ENCODE measurements around the gene SLC35G3. TPM values are rescaled to one million over a fixed set of nuclear protein-coding genes. Genes with fewer than 3 reads are reported as not detected.

Gene SLC35G3
- total and polyA plus RNA-seq, 2 of the 4 experiments (the other 2 are of a cell fraction), result not detected

DNA sequence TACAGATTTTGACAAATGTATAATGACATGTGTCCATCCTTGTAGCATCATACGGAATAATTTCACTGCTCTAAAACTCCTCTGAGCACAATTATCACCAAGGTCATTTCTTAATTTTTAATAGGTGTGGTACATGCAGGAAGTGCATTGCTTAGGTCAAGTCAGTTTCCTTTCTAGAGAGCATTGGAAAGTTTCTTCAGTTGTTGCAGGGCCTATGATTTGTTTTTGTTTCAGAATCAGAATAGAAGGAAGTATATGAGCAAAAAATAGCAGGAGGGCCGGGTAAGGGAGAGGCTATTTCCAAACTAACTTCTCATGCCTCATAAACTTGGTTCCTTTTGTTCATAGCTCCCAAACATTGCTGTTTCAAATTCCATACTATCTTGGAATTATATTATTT is 24.7 kb upstream of the SLC35G3 start:
- H2BK15ac ChIP-seq (ENCODE audit: low read depth, low read length), result no peak overlapping the region
- dilution Hi-C loops (cut with HindIII; ENCODE audit: low sequenced_read_pairs, unreplicated experiment) (no loop called here), in situ Hi-C loops (cut with MboI; ENCODE audit: low sequenced_read_pairs) (no loop called here), intact Hi-C loops (cut with micrococcal nuclease) (no loop called here)
- no peak overlapping the region for H2BK120ac ChIP-seq (ENCODE audit: low read depth, low read length)
- H3K9me3 ChIP-seq (ENCODE audit: control insufficient read depth, insufficient read depth, low read length), result peaks cover 3% of the 10 kb centered on the region; the same call in 1 of the 2 replicates
- H4K91ac ChIP-seq (ENCODE audit: insufficient read depth, low read depth, low read length), result no peak overlapping the region
- H3K23ac ChIP-seq (ENCODE audit: low read depth, low read length), result no peak overlapping the region
- H3K18ac ChIP-seq (ENCODE audit: low read depth, low read length), result no peak overlapping the region
- H3K4me2 ChIP-seq (ENCODE audit: low read depth, low read length), result no peak overlapping the region
- H4K20me1 ChIP-seq (ENCODE audit: insufficient read depth, low read length), result no peaks in the 10 kb centered on the region
- no peak overlapping the region for H2AK5ac ChIP-seq (ENCODE audit: low read depth, low read length)
- H3K56ac ChIP-seq (ENCODE audit: extremely low read depth, insufficient read depth, low read length), result no peak overlapping the region
- no peak overlapping the region for H2BK20ac ChIP-seq (ENCODE audit: low read depth, low read length)
- no peak overlapping the region for H2AK9ac ChIP-seq (replicated peaks; ENCODE audit: low read depth, low read length, poor library complexity)
- peaks cover 7% of the 10 kb centered on the region for H3K27me3 ChIP-seq (ENCODE audit: control insufficient read depth, insufficient read depth, low read length)
- no peaks in the 10 kb centered on the region for H3K9me1 ChIP-seq (ENCODE audit: insufficient read depth, low read length)
- H2BK5ac ChIP-seq (ENCODE audit: low read depth, low read length, poor library complexity, severe bottlenecking), result no peak overlapping the region
- ATAC-seq (ENCODE audit: low read depth), result no peak
- DNase-seq, result no peak
- ChIA-PET CTCF (no interaction called here), POLR2A (ENCODE audit: unreplicated experiment) (no interaction called here)
- no peak overlapping the region for H3K4ac ChIP-seq (ENCODE audit: low read depth, low read length)
- no peak overlapping the region for H3K14ac ChIP-seq (replicated peaks; ENCODE audit: low read depth, low read length)
- no peaks in the 10 kb centered on the region for H3K4me1 ChIP-seq (ENCODE audit: control insufficient read depth, insufficient read depth, low read length)
- no CpG with 5 or more reads among the region's 2 CpGs for WGBS, 2 experiments (ENCODE audit: extremely low coverage in 2 of 2, insufficient read length in 1 of 2)
- no peak overlapping the region for H4K8ac ChIP-seq (ENCODE audit: low read depth in 2 of 2, low read length in 2 of 2)
- no peaks in the 10 kb centered on the region for H3K79me1 ChIP-seq (ENCODE audit: low read depth in 1 of 2, low read length in 2 of 2)
- H3K4me3 ChIP-seq (ENCODE audit: insufficient read depth, low read depth, low read length), result no peak overlapping the region
- no peak overlapping the region for H4K5ac ChIP-seq (ENCODE audit: low read depth, low read length)
- TF ChIP-seq MXI1 (IDR thresholded peaks at IDR 0.05; ENCODE audit: borderline replicate concordance, low read depth, low read length) (no peak), MAFK (IDR thresholded peaks at IDR 0.05; ENCODE audit: low read depth, low read length) (no peak), NFE2L2 (IDR thresholded peaks at IDR 0.05; ENCODE audit: low read depth, low read length) (no peak), POLR2A (IDR thresholded peaks at IDR 0.05; ENCODE audit: low read depth, low read length) (no peak), MAZ (IDR thresholded peaks at IDR 0.05; ENCODE audit: borderline replicate concordance, low read depth, low read length) (no peak), FOS (IDR thresholded peaks at IDR 0.05; ENCODE audit: low read depth, low read length) (no peak), SMC3 (IDR thresholded peaks at IDR 0.05; ENCODE audit: low read depth, low read length) (no peak), CEBPB (IDR thresholded peaks at IDR 0.05; ENCODE audit: low read depth, low read length) (no peak), RCOR1 (IDR thresholded peaks at IDR 0.05; ENCODE audit: insufficient replicate concordance, low read length) (no peak), BHLHE40 (IDR thresholded peaks at IDR 0.05; ENCODE audit: low read depth, low read length) (no peak), RAD21 (IDR thresholded peaks at IDR 0.05; ENCODE audit: low read length) (no peak)
- TF ChIP-seq, protein P1, sequence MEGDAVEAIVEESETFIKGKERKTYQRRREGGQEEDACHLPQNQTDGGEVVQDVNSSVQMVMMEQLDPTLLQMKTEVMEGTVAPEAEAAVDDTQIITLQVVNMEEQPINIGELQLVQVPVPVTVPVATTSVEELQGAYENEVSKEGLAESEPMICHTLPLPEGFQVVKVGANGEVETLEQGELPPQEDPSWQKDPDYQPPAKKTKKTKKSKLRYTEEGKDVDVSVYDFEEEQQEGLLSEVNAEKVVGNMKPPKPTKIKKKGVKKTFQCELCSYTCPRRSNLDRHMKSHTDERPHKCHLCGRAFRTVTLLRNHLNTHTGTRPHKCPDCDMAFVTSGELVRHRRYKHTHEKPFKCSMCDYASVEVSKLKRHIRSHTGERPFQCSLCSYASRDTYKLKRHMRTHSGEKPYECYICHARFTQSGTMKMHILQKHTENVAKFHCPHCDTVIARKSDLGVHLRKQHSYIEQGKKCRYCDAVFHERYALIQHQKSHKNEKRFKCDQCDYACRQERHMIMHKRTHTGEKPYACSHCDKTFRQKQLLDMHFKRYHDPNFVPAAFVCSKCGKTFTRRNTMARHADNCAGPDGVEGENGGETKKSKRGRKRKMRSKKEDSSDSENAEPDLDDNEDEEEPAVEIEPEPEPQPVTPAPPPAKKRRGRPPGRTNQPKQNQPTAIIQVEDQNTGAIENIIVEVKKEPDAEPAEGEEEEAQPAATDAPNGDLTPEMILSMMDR (conservative IDR thresholded peaks at IDR 0.05; ENCODE audit: low read depth, low read length), result no peak
- TF ChIP-seq, protein P2, sequence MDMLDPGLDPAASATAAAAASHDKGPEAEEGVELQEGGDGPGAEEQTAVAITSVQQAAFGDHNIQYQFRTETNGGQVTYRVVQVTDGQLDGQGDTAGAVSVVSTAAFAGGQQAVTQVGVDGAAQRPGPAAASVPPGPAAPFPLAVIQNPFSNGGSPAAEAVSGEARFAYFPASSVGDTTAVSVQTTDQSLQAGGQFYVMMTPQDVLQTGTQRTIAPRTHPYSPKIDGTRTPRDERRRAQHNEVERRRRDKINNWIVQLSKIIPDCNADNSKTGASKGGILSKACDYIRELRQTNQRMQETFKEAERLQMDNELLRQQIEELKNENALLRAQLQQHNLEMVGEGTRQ (IDR thresholded peaks at IDR 0.05; ENCODE audit: low read depth, low read length), result no peak
- BruUV-seq (replicated peaks), result no TSS peak
- no peak overlapping the region for H2AFZ ChIP-seq (replicated peaks; ENCODE audit: low read length, poor library complexity)
- no peak overlapping the region for H3K9ac ChIP-seq (ENCODE audit: low read depth, low read length)
- H3K36me3 ChIP-seq (ENCODE audit: control insufficient read depth, insufficient read depth, low read length), result no peaks in the 10 kb centered on the region
- H3K27ac ChIP-seq (ENCODE audit: insufficient read depth, low read length), result no peak overlapping the region
